Suppressor macrophage treated with lipopolysaccharide for 4 hours (primary cell): Measurements from ENCODE around the gene LMX1A.

Experiments
- DNase-seq: peaks from one replicate; pipeline ENCODE4 v3.0.0-alpha.2; 2020

LMX1A gene

GRCh38 chr1:165316153-165316772 is 40.3 kb downstream of the LMX1A start:
- DNase-seq: no peak

GRCh38 chr1:165315481-165315880 is 41.0 kb downstream of the LMX1A start:
- DNase-seq: no peak

GRCh38 chr1:165313903-165314302 is 42.6 kb downstream of the LMX1A start:
- no peak for DNase-seq

DNA sequence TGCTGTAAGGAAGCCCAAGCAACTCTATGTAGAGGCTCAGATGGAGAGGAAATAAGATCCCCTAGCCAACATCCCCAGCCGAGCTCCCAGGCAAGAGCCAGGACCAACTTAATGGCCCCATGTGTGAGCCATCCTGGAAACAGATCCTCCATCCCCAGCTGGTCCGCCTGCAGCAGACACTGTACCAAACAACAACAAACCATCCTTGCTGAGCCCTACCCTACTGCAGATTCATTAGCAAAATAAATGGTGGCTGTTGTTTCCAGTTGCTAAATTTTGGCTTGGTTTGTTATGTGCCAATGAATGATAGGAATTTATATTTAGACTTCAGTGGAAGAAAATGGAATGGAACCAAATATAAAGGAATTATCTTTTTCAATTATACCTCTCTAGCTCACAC is 43.9 kb downstream of the LMX1A start:
- DNase-seq: no peak

GRCh38 chr1:165306543-165307434 is 49.7 kb downstream of the LMX1A start:
- DNase-seq: no peak

- DNase-seq: no peak
Measured at GRCh38 chr1:165303386-165303785, 53.1 kb downstream of the LMX1A start.

- DNase-seq: no peak
Measured at GRCh38 chr1:165300400-165300903, 56.1 kb downstream of the LMX1A start.

- DNase-seq: no peak
Measured at GRCh38 chr1:165298203-165298820, 58.2 kb downstream of the LMX1A start.

DNA sequence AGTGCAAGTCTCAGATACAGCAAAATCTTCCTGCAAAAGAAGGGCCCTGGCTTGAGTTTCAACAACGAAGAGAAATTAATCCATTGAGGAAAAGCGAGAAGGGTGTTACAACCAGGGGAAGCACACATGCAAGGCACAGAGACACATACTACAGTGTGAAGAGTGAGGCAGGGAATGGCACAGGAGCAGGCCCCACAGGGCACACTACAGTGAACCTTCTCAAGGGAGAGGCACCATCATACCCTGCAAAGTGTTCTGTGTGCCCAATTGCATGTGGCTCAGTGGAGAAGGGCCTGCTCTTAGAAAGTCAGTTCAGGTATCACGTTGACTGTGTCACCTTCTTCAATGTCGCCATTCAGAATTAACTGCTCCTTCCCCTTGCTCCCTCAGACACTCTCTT is 60.3 kb downstream of the LMX1A start:
- no peak for DNase-seq

DNA sequence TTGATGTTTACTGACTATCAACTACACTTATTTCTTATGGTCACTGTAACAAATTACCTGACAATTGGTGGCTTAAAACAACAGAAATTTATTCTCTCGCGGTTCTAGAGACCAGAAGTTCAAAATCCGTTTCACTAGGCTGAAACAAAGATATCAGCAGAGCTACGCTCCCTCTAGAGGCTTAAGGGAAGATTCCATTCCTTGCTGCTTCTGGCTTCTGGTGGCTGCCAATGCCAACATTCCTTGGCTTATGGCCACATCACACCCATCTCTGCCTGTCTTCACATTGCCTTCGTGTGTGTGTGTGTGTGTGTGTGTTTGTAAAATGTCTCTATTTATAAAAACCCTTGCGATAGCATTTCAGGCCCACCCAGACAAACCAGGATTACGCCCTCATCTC is 66.4 kb downstream of the LMX1A start:
- DNase-seq: no peak

DNA sequence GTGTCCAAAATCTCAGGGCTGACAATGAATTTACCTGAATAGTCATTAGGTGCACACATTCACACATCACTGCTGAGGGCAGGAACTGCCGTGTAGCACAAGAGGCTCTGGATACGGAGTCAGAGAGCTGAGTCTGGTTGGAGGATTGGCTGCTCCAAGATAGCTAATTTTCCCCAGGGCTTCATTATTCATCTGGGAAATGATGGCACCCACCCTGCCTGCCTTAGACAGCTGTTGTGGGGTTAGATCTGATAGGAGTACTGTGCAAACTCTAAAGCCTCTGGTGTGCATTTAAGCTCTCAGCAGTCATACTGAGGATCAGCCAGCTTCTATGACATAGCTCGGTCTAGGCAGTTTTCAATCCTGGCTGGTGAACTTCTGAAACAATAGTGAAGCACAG is 67.0 kb downstream of the LMX1A start:
- DNase-seq: no peak

DNA sequence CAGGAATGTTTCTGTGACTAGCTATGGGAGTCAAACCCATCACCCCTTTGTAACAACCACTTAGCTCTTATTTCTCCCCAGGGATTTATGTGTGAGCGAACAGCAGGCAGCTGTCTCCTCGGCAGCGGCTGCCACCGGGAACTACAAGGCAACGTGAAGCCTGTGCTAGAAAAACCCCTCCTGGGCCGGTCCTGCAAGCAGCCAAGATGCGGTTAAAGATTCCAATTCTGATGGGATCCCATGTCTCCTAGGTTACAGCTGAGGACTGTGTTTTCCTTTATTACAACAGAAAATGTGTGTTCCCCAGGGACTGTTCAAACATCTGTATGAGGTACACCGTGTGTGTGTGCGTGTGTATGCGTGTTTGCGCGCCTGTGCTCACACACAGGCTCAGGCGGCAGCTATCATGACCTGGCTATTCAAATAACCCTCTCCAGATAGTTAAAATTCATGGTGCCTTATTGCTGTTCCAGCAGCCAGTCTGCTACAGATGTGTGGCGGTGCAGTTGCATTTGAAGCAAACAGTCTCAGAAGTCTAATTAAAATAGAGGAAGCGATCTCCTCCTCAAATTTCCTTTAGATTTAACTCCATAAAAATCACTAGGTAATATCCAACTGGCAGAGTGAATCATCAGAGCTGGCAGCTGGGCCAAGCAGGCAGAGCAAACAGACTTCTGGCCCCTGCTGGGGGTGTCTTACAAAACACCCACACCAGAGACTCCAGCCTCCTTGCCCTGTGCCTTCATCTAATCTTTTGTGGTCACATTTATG is 68.0 kb downstream of the LMX1A start:
- no peak for DNase-seq

- DNase-seq: no peak
Measured at GRCh38 chr1:165287781-165288180, 68.7 kb downstream of the LMX1A start.

DNA sequence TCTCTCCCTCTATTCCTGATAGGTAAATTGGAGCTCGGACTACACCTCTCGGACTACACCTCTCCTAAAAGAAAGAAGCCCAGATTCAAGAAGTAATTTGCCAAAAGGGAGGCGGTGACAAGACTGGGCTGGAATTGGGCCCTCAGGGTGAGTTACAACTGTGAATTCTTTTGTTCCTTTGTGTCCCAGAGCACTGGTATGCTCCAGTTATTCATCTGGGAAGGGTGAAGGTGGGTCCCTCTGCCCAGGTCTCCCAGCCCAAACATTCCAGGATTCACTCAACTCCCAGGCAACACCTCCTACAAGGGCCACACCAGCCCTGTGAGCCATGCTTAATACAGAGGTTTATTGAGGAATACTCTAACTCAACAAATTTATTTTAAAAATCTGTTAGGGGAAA is 69.2 kb downstream of the LMX1A start:
- DNase-seq: no peak

GRCh38 chr1:165284454-165284853 is 72.1 kb downstream of the LMX1A start:
- DNase-seq: no peak

DNA sequence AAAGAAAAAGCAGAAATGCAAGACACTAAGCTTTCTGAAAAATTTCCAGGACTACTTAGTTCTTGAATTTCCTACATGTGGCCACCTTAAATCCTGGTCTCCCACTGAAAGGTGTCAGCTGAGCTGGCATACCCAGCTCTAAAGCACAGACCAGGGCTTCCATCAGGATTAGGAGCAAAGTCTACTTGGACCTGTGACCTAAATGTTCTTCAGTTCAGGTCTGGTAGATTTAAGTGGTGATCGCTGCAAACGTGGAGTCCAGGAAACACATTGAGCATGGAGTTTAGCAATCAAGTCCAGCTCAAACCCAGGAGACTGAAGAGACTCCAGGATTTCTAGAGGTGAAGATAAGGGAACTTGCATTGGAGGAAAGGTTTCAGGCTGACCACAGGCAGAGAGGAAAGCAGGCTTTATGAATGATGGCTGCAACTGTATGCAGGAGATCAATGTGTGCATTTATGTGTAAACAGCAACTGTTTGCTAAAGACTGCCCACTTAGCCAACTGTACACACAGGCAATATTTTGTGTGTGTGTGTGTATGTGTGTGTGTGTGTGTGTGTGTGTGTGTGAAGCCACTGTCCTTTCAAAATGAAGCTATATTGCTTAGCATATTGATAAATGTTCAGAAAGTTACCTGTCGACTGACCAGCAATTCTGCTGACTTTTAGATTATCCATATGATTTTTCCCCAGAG is 75.2 kb downstream of the LMX1A start:
- no peak for DNase-seq

DNA sequence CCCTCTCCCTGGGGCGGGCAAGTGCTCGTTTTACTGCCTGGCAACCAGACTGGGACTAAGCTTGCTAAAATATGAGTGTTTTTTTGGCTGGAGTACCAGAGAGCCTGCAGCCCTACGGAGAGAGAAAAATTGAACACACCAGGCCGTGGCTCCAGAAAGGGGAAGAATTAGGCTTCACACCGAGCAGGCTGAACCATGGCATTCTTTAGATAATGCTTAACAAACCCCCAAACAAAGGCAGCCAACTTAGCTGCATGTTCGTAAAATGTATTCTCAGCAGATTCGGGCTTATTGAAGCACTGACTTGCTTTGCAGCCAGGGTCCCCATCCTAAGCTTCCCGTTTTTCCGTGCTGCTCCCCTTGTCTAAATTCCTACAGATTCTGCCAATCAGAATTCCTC is 76.6 kb downstream of the LMX1A start:
- DNase-seq: no peak

- DNase-seq: no peak
Measured at GRCh38 chr1:165276314-165276713, 80.2 kb downstream of the LMX1A start.

- no peak for DNase-seq
Measured at GRCh38 chr1:165265196-165265838, 91.2 kb downstream of the LMX1A start.

DNA sequence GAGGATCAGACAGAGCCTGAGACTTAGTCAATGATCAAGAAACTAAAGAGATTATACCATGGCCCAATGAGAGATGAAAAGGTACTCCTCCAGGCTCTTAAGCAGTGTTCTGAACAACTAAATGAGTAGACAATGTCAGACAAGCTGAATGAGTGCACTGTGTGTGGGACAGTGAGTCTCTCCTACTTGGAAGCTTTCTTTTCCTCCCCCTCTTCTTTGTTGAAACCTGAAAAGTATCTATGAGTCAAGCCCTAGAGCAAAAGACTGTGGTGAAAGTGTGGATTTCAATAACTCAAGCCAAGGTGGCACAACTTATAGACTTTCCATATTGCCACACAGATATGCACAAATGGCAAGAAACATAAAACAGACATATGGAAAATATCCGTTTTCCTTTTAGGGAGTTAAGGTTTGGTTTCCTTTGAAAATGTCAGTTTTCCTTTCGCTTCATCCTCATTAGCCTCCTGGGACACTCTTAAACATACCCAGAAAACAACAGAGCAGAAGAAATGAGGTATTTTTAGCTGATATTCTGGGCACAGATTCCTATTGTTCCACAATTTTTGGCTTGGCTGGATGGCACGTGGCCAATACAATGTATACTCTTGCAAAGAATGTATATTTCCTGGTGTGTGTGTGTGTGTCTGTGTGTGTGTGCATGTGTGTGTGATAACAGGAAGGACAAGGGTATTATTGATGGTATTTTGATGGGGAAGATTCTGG is 96.6 kb downstream of the LMX1A start:
- DNase-seq: no peak

DNA sequence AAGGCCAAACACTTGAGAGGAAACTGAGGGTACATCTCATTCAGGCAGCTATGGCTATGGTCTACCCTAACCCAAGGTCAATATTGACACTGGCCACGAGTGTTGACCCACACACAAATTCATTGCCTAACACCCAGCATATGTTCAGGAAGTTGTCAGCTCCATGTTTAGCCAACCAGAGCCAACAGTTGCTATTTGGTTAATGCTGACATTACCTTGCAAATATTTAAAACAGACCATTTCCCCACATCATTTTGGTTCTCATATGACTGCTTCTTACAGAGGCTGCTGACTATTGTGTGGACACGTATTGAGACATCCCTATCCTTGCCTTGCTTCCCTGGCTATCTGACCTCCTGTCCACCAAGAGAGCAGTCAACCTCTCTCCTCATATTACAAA is 97.3 kb downstream of the LMX1A start:
- no peak for DNase-seq
